H1 (cell line): Measurements from ENCODE around the gene C6orf136. TPM values are rescaled to one million over a fixed set of nuclear protein-coding genes. Genes with fewer than 3 reads are reported as not detected.

Source experiments
- ASH2L ChIP-seq: fragments of 200-600, 300-600 bp; sonication (generic); IDR thresholded peaks from one replicate; pipeline ENCODE4 v1.7.1; 2017; ENCODE audit warnings: low read length
- BACH1 ChIP-seq: IDR thresholded peaks from 2 replicates; pipeline ENCODE4 v1.6.1; 2012; ENCODE audit warnings: low read length, improper control_type of control experiment
- BCL11A ChIP-seq, 2 experiments: IDR thresholded peaks; one replicate each; pipeline ENCODE4 v1.6.1; 2011; ENCODE audit warnings: low read depth in 2 of 2, low read length in 2 of 2, mild to moderate bottlenecking in 2 of 2
- BRCA1 ChIP-seq: IDR thresholded peaks from 2 replicates; pipeline ENCODE4 v1.6.1; 2012; ENCODE audit warnings: low read depth, low read length, improper control_type of control experiment
- CHD1 ChIP-seq: IDR thresholded peaks from 2 replicates; pipeline ENCODE4 v1.6.1; 2012; ENCODE audit warnings: low read depth, low read length, improper control_type of control experiment
- CREB1 ChIP-seq: IDR thresholded peaks from 2 replicates; pipeline ENCODE4 v1.6.1; 2012; ENCODE audit warnings: inconsistent platforms
- EGR1 ChIP-seq: IDR thresholded peaks from 2 replicates; pipeline ENCODE4 v1.6.1; 2011; ENCODE audit warnings: low read depth, low read length, borderline replicate concordance
- EZH2 ChIP-seq: fragments of 200-600 bp; sonication (generic); IDR thresholded peaks from 2 replicates; pipeline ENCODE4 v1.7.1; 2012; ENCODE audit warnings: low read depth, mild to moderate bottlenecking, moderate library complexity, low read length, inconsistent platforms; ENCODE audit not compliant: severe bottlenecking
- HDAC6 ChIP-seq: IDR thresholded peaks from one replicate; pipeline ENCODE4 v1.7.1; 2012; ENCODE audit warnings: low read depth, mild to moderate bottlenecking, inconsistent platforms, low read length, moderate library complexity
- KDM1A ChIP-seq: fragments of 200-600, 300-600 bp; sonication (generic); IDR thresholded peaks from 2 replicates; pipeline ENCODE4 v1.7.1; 2016; ENCODE audit warnings: mild to moderate bottlenecking, low read length, borderline replicate concordance
- KDM5A ChIP-seq: fragments of 200-600 bp; IDR thresholded peaks from 2 replicates; pipeline ENCODE4 v1.7.1; 2012; ENCODE audit warnings: mild to moderate bottlenecking, low read length, inconsistent platforms, mixed read lengths
- MAFK ChIP-seq: IDR thresholded peaks from 2 replicates; pipeline ENCODE4 v1.6.1; 2012; ENCODE audit warnings: low read depth, mild to moderate bottlenecking, improper control_type of control experiment, low read length
- RAD21 ChIP-seq, 2 experiments: IDR thresholded peaks in 1 of 2; conservative IDR thresholded peaks in 1 of 2; 2 replicates each; pipeline ENCODE4 v1.6.1; 2011; ENCODE audit warnings: low read depth in 2 of 2, low read length in 2 of 2, improper control_type of control experiment in 1 of 2, inconsistent platforms in 1 of 2, mild to moderate bottlenecking in 1 of 2, moderate library complexity in 1 of 2
- SAP30 ChIP-seq: fragments of 300-600 bp; sonication (generic); IDR thresholded peaks from 2 replicates; pipeline ENCODE4 v1.7.1; 2012; ENCODE audit warnings: low read length, moderate library complexity, mild to moderate bottlenecking, inconsistent platforms; ENCODE audit not compliant: insufficient read depth, insufficient replicate concordance
- SIRT6 ChIP-seq: IDR thresholded peaks from one replicate; pipeline ENCODE4 v1.7.1; 2012; ENCODE audit warnings: low read length, inconsistent platforms
- SIX5 ChIP-seq: IDR thresholded peaks from 2 replicates; pipeline ENCODE4 v1.6.1; 2011; ENCODE audit warnings: mild to moderate bottlenecking, low read depth, low read length
- SP1 ChIP-seq: IDR thresholded peaks from 2 replicates; pipeline ENCODE4 v1.6.1; 2011; ENCODE audit warnings: low read depth, low read length
- SP4 ChIP-seq: IDR thresholded peaks from 2 replicates; pipeline ENCODE4 v1.6.1; 2012; ENCODE audit warnings: low read length, inconsistent platforms
- SRF ChIP-seq: IDR thresholded peaks from 2 replicates; pipeline ENCODE4 v1.6.1; 2011; ENCODE audit warnings: mild to moderate bottlenecking, low read depth, low read length, moderate library complexity
- SUZ12 ChIP-seq: fragments of 200-600 bp; sonication (generic); IDR thresholded peaks from 2 replicates; pipeline ENCODE4 v1.6.1; 2012; ENCODE audit warnings: mild to moderate bottlenecking, inconsistent platforms, low read length, moderate library complexity, mixed read lengths
- TAF1 ChIP-seq: IDR thresholded peaks from 2 replicates; pipeline ENCODE4 v1.6.1; 2011; ENCODE audit warnings: mild to moderate bottlenecking, low read depth, low read length
- TBP ChIP-seq: IDR thresholded peaks from 2 replicates; pipeline ENCODE4 v1.6.1; 2011; ENCODE audit warnings: low read depth, low read length, improper control_type of control experiment
- TEAD4 ChIP-seq: IDR thresholded peaks from 2 replicates; pipeline ENCODE4 v1.6.1; 2012; ENCODE audit warnings: low read depth, low read length, inconsistent platforms, mixed read lengths
- polyA plus RNA-seq, 7 experiments: library from polyadenylated mRNA; depleted of rRNA in 3 of 7; stranded (reverse) in 5 of 7; unstranded in 2 of 7; fragments of >200 nt in 5 of 7; fragments of 200-250 nt in 2 of 7; gene quantifications; 1 replicate in 5 of 7; 2 replicates in 1 of 7; 4 replicates in 1 of 7; pipeline versions ENCODE4 v1.2.1 to v1.2.3, GENCODE V29; 2011 to 2013; ENCODE audit warnings: missing spikeins in 2 of 7, mixed read lengths in 2 of 7
- total RNA-seq: library from RNA; stranded (reverse); fragmentation: NEBNext Ultra II Directional; extraction: Animal tissue kit (Norgen Biotek cat#: 25700); gene quantifications from 2 replicates; pipeline ENCODE4 v1.2.1, GENCODE V29; 2021
- TF ChIP-seq, protein P1 (sequence below), 3 experiments: IDR thresholded peaks; 1 replicate in 2 of 3; 2 replicates in 1 of 3; pipeline versions ENCODE4 v1.5.1 to v1.6.1; 2011; ENCODE audit warnings: low read length in 3 of 3, mild to moderate bottlenecking in 3 of 3, inconsistent platforms in 2 of 3, low read depth in 1 of 3, moderate library complexity in 1 of 3; ENCODE audit not compliant: insufficient read depth in 1 of 3; ENCODE audit errors: control extremely low read depth in 1 of 3

The C6orf136 gene
- total and polyA plus RNA-seq, 2 of the 8 experiments (the other 6 are each of a cell fraction or from before 2014, with no cell fraction given), result 20.8 to 23.1 TPM

DNA sequence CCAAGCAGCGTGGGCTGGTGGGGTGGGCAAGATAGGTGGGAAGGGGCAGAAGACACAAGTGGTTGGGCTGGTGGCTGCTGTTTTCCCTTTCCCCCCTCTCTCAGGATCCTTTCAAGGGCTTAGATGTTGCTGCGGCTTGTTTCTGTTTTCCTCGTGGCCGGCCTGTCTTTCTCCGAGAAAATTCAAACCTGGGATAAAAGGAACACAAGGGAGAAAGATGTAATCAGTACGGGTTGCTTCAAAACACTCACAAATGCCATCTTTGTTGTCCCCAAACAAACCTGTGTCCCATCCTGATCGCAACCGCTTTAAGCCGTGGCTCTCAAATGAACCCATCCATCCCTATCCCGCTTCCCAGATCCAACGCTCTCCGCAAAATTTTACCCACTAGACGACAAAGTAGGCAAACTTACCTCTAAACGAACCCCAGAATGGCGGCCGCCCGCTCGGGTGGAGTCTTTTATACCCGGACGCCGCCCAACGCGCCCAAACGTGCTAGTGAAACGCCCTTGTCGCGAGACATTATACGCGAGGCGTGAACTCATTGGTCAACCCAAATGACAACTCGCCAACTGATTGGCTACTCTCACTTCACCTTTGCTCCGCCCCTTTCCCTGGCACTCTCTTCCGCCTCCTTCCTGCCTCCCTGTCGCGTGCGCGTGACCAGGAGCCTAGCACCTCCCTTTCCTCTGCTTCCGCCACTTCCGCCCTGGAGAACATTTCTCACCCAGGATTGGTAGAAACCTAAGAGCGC, 29.9 kb upstream of the C6orf136 start, which contains the start of gene PPP1R10 (continued):
- peak; percentile 86 for TF ChIP-seq BRCA1
- peak; percentile 99 for TF ChIP-seq TBP
- TF ChIP-seq MAFK, result no peak
- peak; percentile 96 for TF ChIP-seq CREB1
- TF ChIP-seq CHD1, result peak; percentile 82
- no peak for TF ChIP-seq SAP30
- peak; percentile 100 for TF ChIP-seq TAF1
- TF ChIP-seq, protein P1, sequence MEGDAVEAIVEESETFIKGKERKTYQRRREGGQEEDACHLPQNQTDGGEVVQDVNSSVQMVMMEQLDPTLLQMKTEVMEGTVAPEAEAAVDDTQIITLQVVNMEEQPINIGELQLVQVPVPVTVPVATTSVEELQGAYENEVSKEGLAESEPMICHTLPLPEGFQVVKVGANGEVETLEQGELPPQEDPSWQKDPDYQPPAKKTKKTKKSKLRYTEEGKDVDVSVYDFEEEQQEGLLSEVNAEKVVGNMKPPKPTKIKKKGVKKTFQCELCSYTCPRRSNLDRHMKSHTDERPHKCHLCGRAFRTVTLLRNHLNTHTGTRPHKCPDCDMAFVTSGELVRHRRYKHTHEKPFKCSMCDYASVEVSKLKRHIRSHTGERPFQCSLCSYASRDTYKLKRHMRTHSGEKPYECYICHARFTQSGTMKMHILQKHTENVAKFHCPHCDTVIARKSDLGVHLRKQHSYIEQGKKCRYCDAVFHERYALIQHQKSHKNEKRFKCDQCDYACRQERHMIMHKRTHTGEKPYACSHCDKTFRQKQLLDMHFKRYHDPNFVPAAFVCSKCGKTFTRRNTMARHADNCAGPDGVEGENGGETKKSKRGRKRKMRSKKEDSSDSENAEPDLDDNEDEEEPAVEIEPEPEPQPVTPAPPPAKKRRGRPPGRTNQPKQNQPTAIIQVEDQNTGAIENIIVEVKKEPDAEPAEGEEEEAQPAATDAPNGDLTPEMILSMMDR (IDR thresholded peaks at IDR 0.05; ENCODE audit: control extremely low read depth in 1 of 3, insufficient read depth in 1 of 3, low read depth in 1 of 3, low read length in 3 of 3), result no peak
- TF ChIP-seq SP1, result peak; percentile 93
- 0 out of 2 replicates have a peak, but pooled peaks have one; percentile 32 for TF ChIP-seq KDM5A
- TF ChIP-seq HDAC6, result no peak
- TF ChIP-seq BACH1, result no peak
- TF ChIP-seq SUZ12, result no peak
- TF ChIP-seq SIRT6, result no peak
- no peak for TF ChIP-seq TEAD4
- no peak for TF ChIP-seq BCL11A (IDR thresholded peaks at IDR 0.05; ENCODE audit: low read depth in 2 of 2, low read length in 2 of 2)
- TF ChIP-seq SIX5, result no peak
- no peak for TF ChIP-seq SRF
- TF ChIP-seq ASH2L, result no peak
- TF ChIP-seq KDM1A, result no peak
- TF ChIP-seq EGR1, result no peak
- TF ChIP-seq RAD21 (IDR thresholded peaks at IDR 0.05 in 1 of 2, conservative IDR thresholded peaks at IDR 0.05 in 1 of 2; ENCODE audit: low read depth in 2 of 2, low read length in 2 of 2), result no peak
- peak; percentile 26; the same call in 1 of the 2 replicates for TF ChIP-seq SP4
- TF ChIP-seq EZH2, result no peak
